AG09319 (cell line): ENCODE results near the gene OR5K3.

Source experiments
- DNase-seq: peaks from one replicate; pipeline ENCODE4 v3.0.0-alpha.2; 2010; ENCODE audit warnings: low read depth; ENCODE audit errors: extremely low read depth
- CTCF ChIP-seq: IDR thresholded peaks from 2 replicates; pipeline ENCODE4 v1.5.1; 2011; ENCODE audit warnings: low read depth, mild to moderate bottlenecking, inconsistent platforms, low read length, moderate library complexity

Gene OR5K3

DNA sequence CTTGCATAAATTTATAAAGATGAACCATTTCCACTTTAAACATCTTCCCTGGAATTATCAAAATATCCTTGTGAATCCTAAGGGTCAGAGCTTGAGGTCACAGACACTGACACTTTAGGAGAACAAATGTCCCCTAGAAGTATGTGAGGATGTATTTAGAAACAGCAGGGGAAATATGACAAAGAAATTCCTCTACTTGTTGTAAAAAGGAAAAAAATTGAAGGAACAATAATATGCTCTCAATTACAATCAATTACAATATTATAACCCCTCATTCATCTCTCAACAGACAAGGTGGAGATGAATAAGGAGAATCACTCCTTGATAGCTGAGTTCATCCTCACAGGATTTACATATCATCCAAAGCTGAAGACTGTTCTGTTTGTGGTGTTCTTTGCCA is at the start of gene OR5K3:
Gene OR5K3 (plus strand): TSS at position 301 of the 400 bp plus-strand sequence. CDS start 0 bp downstream, at position 301.
- TF ChIP-seq CTCF, result no peak
- no peak for DNase-seq

DNA sequence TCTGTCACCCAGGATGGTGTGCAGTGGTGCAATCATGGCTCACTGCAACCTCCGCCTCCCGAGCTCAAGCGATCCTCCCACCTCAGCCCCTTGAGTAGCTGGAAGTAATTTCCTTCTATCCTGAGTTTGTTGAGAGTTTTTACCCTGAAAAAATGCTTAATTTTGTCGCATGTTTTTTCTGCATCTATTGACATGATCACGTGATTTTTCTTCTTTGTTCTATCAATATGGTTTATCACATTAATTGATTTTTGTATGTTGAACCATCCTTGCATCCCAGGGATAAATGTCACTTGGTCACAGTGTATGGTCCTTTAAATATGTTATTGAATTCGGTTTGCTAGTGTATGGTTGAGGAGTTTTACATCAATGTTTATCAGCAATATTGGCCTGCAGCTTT is 48.7 kb upstream of the OR5K3 start:
- no peak for TF ChIP-seq CTCF

DNA sequence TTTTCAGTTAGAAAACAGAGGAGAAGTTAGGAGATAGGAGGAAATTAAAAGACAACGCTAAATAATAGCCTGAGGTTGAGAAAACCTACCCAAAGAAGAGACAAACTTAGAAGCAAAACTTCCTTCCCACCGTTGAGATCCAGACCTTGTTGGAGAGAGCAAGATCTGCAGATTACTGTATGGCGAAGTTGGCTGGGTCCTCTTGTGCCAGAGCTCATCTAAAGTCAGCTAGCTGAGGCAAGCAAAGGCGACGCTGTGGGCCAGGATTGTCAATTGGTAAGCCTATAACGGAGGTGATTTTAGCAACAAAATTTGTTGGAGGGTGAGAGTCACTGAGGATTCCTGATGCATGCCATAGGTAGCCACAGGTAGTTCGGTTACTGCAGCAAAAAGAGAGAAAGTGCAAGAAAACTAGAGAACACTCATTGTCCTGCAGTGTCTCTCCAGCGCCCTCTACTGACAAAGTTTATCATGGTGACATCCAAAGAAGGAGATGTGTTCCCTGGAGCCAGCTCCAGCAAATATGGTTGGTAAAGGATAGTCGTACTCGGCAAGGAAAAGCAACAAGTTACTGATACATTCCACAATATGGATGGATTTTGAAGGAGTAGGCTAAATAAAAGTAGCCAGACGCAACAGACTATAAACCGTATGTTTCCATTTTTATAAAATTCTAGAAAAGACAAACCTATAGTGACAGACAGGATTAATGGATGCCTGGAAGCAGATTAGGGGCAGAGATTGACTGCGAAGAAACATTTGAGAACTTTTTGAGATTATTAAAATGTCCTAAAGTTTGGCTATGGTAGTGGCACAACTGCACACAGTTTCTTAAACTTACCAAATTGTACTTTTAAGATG is 46.6 kb upstream of the OR5K3 start:
- no peak for DNase-seq

More for the DNA sequence above, 48.7 kb upstream of the OR5K3 start:
- DNase-seq, result no peak

DNA sequence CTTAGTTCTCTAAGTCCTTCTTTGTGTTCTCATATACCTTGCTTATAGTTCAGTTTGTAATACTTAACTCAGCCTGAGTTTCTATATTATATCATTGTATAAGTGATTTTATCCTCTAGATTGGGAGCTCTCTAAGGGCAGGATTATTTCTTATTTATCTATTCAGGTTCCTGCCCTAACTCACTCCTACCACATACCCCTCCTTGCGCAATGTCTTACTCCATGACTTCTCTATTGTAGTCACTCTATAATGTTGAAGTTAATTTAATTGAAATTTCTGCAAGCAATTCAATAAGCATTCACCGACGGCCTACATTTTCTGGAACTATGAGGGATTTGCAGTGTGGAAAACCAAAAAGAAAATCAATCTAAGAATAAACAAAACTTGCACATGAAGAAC is 40.4 kb upstream of the OR5K3 start:
- no peak for TF ChIP-seq CTCF
- no peak for DNase-seq

More for the DNA sequence above, 46.6 kb upstream of the OR5K3 start:
- TF ChIP-seq CTCF, result peak; percentile 42

DNA sequence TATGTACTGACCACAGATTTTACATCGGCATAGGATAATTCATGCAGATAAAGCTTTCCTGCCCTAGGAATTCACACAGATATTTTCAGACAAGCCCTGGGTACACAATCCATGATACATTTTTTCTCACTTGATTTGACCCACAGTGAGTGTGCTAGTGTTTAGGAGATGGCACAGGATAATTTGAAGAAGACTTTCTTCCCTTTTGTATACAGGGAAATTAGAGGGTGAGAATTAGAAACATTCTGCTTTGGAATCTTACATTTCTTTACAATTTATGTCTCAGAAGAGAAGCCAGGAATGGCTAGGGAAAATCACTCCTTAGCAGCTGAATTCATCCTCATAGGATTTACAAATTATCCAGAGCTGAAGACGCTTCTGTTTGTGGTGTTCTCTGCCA is 36.9 kb upstream of the OR5K3 start, which contains the start of gene OR5K4:
Gene OR5K4 (plus strand): TSS at position 301 of the 400 bp plus-strand sequence. CDS start 0 bp downstream, at position 301.
- TF ChIP-seq CTCF, result no peak
- no peak for DNase-seq

DNA sequence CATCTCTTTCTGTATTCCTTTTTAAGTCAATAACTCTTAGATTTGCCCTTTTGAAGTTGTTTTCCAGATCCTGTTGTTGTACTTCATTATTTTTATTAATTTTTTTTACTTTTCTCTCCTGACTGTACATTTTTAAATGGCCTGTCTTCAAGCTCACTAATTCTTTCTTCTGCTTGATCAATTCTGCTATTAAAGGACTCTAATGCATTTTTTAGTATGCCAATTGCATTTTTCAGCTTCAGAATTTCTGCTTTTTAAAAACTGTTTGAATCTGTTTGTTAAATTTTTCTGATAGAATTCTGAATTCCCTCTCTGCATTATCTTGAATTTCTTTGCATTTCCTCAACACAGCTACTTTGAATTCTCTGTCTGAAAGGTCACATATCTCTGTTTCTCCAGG is 31.2 kb upstream of the OR5K3 start:
- TF ChIP-seq CTCF, result no peak
- DNase-seq, result no peak

- no peak for TF ChIP-seq CTCF
- DNase-seq, result no peak
Observed at GRCh38 chr3:98359993-98360675, 30.3 kb upstream of the OR5K3 start.
